Uterus (tissue), 4 donors: ENCODE results near the gene PLA2G1B. TPM values are rescaled to one million over a fixed set of nuclear protein-coding genes. Genes with fewer than 3 reads are reported as not detected.

Source experiments
- DNase-seq, 2 donors: peaks; one replicate each; pipeline ENCODE4 v3.0.0-alpha.2; 2019 to 2020
- H3K27ac ChIP-seq, 2 donors: fragments of 200-600 bp; sonication (generic); 1 replicate in 1 of 2; 2 replicates in 1 of 2; pipeline ENCODE4 v1.5.1; 2016 to 2018
- H3K27me3 ChIP-seq, 2 donors: fragments of 200-600 bp; sonication (generic); one replicate each; pipeline ENCODE4 v1.5.1; 2018 to 2019; ENCODE audit warnings: control low read depth in 1 of 2
- H3K36me3 ChIP-seq, 2 donors: fragments of 200-600 bp; sonication (generic); one replicate each; pipeline ENCODE4 v1.5.1; 2019; ENCODE audit warnings: control low read depth in 1 of 2
- H3K4me1 ChIP-seq, 2 donors: fragments of 200-600 bp; sonication (generic); one replicate each; pipeline ENCODE4 v1.5.1; 2018 to 2019; ENCODE audit warnings: control low read depth in 1 of 2
- H3K4me3 ChIP-seq, 2 donors: fragments of 200-600 bp; sonication (generic); 1 replicate in 1 of 2; 2 replicates in 1 of 2; pipeline ENCODE4 v1.5.1; 2018 to 2019; ENCODE audit warnings: mild to moderate bottlenecking in 1 of 2
- H3K9me3 ChIP-seq, 2 donors: fragments of 200-600 bp; sonication (generic); one replicate each; pipeline ENCODE4 v1.5.1; 2019; ENCODE audit warnings: control low read depth in 1 of 2
- CTCF ChIP-seq, 4 experiments: fragments of 200-600 bp in 2 of 4; fragments of 450-650 bp in 2 of 4; sonication (generic) in 2 of 4; IDR thresholded peaks; one replicate each; pipeline ENCODE4 v1.5.1; 2016 to 2019; ENCODE audit warnings: antibody characterized with exemption in 4 of 4, mild to moderate bottlenecking in 2 of 4, moderate library complexity in 1 of 4
- POLR2A ChIP-seq, 2 donors: fragments of 450-650 bp; IDR thresholded peaks; one replicate each; pipeline ENCODE4 v1.6.1; 2016; ENCODE audit warnings: antibody characterized with exemption in 2 of 2, mild to moderate bottlenecking in 1 of 2, moderate library complexity in 1 of 2
- intact Hi-C: fragments of 100-400 bp; cut with DNase I; formaldehyde crosslinking; loops from one replicate; pipeline ENCODE4 v1.15.1; 2023; ENCODE audit warnings: low total_unique reads
- total RNA-seq, 4 donors: library from RNA; depleted of rRNA in 3 of 4; stranded (reverse); fragments of >200 nt in 3 of 4; gene quantifications; one replicate each; pipeline versions ENCODE4 v1.1.0 to v1.2.4, GENCODE V29; 2014 to 2023
- donor health status: DM: yes; HTN: yes; CAD: no.

The PLA2G1B gene
- total RNA-seq, 4 donors from 2014 or later: not detected

- Histone ChIP-seq H3K9me3 (no peaks in the 10 kb centered on the region), H3K36me3 (no peaks in the 10 kb centered on the region), H3K27me3 (no peaks in the 10 kb centered on the region), H3K4me1 (no peaks in the 10 kb centered on the region), H3K27ac (no peak overlapping the region), H3K4me3 (no peak overlapping the region)
- no peak for DNase-seq
- intact Hi-C loops: no loop called here
- no peak for TF ChIP-seq CTCF (IDR thresholded peaks at IDR 0.05)
- no peak for TF ChIP-seq POLR2A (IDR thresholded peaks at IDR 0.05)
Measured at GRCh38 chr12:120352117-120352516, 24.5 kb upstream of the PLA2G1B start.

- DNase-seq: no peak
- H3K4me3 ChIP-seq: no peak overlapping the region
- no peak overlapping the region for H3K27ac ChIP-seq
- H3K27me3 ChIP-seq: no peaks in the 10 kb centered on the region
- intact Hi-C loops: no loop called here
- H3K36me3 ChIP-seq: no peaks in the 10 kb centered on the region
- no peak for TF ChIP-seq POLR2A (IDR thresholded peaks at IDR 0.05)
- TF ChIP-seq CTCF (IDR thresholded peaks at IDR 0.05): no peak
- no peaks in the 10 kb centered on the region for H3K9me3 ChIP-seq
- no peaks in the 10 kb centered on the region for H3K4me1 ChIP-seq
Measured at GRCh38 chr12:120350576-120351350, 23.2 kb upstream of the PLA2G1B start.

GRCh38 chr12:120347766-120348165 is 20.2 kb upstream of the PLA2G1B start:
- intact Hi-C loops: no loop called here
- no peak overlapping the region for H3K4me3 ChIP-seq
- TF ChIP-seq CTCF (IDR thresholded peaks at IDR 0.05) (no peak), POLR2A (IDR thresholded peaks at IDR 0.05) (no peak)
- no peak for DNase-seq
- no peaks in the 10 kb centered on the region for H3K27me3 ChIP-seq
- no peak overlapping the region for H3K27ac ChIP-seq
- H3K36me3 ChIP-seq: no peaks in the 10 kb centered on the region
- no peaks in the 10 kb centered on the region for H3K4me1 ChIP-seq
- H3K9me3 ChIP-seq: no peaks in the 10 kb centered on the region

- Histone ChIP-seq H3K4me1 (no peaks in the 10 kb centered on the region), H3K27me3 (no peaks in the 10 kb centered on the region), H3K9me3 (no peaks in the 10 kb centered on the region), H3K27ac (no peak overlapping the region), H3K4me3 (no peak overlapping the region), H3K36me3 (no peaks in the 10 kb centered on the region)
- intact Hi-C loops: no loop called here
- no peak for DNase-seq
- TF ChIP-seq CTCF (IDR thresholded peaks at IDR 0.05) (no peak), POLR2A (IDR thresholded peaks at IDR 0.05) (no peak)
Measured at GRCh38 chr12:120346681-120347080, 19.1 kb upstream of the PLA2G1B start.

GRCh38 chr12:120346031-120346430 is 18.5 kb upstream of the PLA2G1B start:
- intact Hi-C loops: no loop called here
- H3K4me3 ChIP-seq: no peak overlapping the region

More at GRCh38 chr12:120346031-120346430, 18.5 kb upstream of the PLA2G1B start:
- no peak for DNase-seq
- H3K36me3 ChIP-seq: no peaks in the 10 kb centered on the region
- no peaks in the 10 kb centered on the region for H3K27me3 ChIP-seq
- H3K4me1 ChIP-seq: no peaks in the 10 kb centered on the region
- no peak for TF ChIP-seq POLR2A (IDR thresholded peaks at IDR 0.05)
- no peak for TF ChIP-seq CTCF (IDR thresholded peaks at IDR 0.05)
- H3K27ac ChIP-seq: no peak overlapping the region
- H3K9me3 ChIP-seq: no peaks in the 10 kb centered on the region
